Esophagus squamous epithelium (tissue), 5 donors: Measurements from ENCODE around the gene PYM1. TPM values are rescaled to one million over a fixed set of nuclear protein-coding genes. Genes with fewer than 3 reads are reported as not detected.

ENCODE experiments used
- DNase-seq: peaks from one replicate; lab custom pipeline; 2025; lab: John Stamatoyannopoulos, UW
- H3K27ac ChIP-seq, 4 donors: fragments of 200-600 bp; sonication (generic); one replicate each; pipeline ENCODE4 v1.5.1; 2016 to 2019; ENCODE audit warnings: mild to moderate bottlenecking in 1 of 4
- H3K27me3 ChIP-seq, 4 donors: fragments of 200-600 bp; sonication (generic); 1 replicate in 3 of 4; 2 replicates in 1 of 4; pipeline versions ENCODE4 v1.5.1 to v1.6.0; 2017 to 2021; ENCODE audit warnings: antibody characterized with exemption in 1 of 4
- H3K36me3 ChIP-seq, 3 donors: fragments of 200-600 bp; sonication (generic); one replicate each; pipeline ENCODE4 v1.5.1; 2016 to 2019
- H3K4me1 ChIP-seq, 3 donors: fragments of 200-600 bp; sonication (generic); one replicate each; pipeline ENCODE4 v1.5.1; 2017 to 2019
- H3K4me3 ChIP-seq, 4 donors: fragments of 200-600 bp; sonication (generic); 1 replicate in 3 of 4; 2 replicates in 1 of 4; pipeline ENCODE4 v1.5.1; 2016 to 2019; ENCODE audit warnings: mild to moderate bottlenecking in 2 of 4, moderate library complexity in 1 of 4
- H3K9me3 ChIP-seq, 3 donors: fragments of 200-600 bp; sonication (generic); one replicate each; pipeline ENCODE4 v1.5.1; 2016 to 2019
- CTCF ChIP-seq, 6 experiments: fragments of 450-650 bp in 4 of 6; fragments of 200-600 bp in 2 of 6; sonication (generic) in 2 of 6; IDR thresholded peaks; one replicate each; pipeline ENCODE4 v1.5.1; 2016 to 2019; ENCODE audit warnings: antibody characterized with exemption in 6 of 6, mild to moderate bottlenecking in 4 of 6, moderate library complexity in 4 of 6
- POLR2A ChIP-seq, 4 donors: fragments of 450-650 bp; IDR thresholded peaks; one replicate each; pipeline ENCODE4 v1.6.1; 2017; ENCODE audit warnings: antibody characterized with exemption in 4 of 4, mild to moderate bottlenecking in 4 of 4, moderate library complexity in 3 of 4
- WGBS, 2 donors: methylation state at CpG; one replicate each; pipeline ENCODE4 v1.1.5; 2018; 5-methylcytosine and 5-hydroxymethylcytosine counted together
- intact Hi-C: fragments of 100-400 bp; cut with DNase I; formaldehyde crosslinking; loops from one replicate; pipeline ENCODE4 v1.15.0; 2022
- total RNA-seq, 4 donors: library from RNA; depleted of rRNA; stranded (reverse); fragments of >200 nt; gene quantifications; one replicate each; pipeline ENCODE4 v1.1.0, GENCODE V29; 2016
- donor health status: DM: yes; HTN: yes; CAD: no.

The PYM1 gene
- total RNA-seq, 4 donors from 2014 or later = 60.7 to 107 (median 85.0) TPM

- Histone ChIP-seq H3K9me3 (no peaks in the 10 kb centered on the region), H3K36me3 (peaks cover 0 to 18% (median 0%) of the 10 kb centered on the region in 3 donors), H3K4me1 (peaks cover 9 to 30% (median 12%) of the 10 kb centered on the region in 3 donors), H3K27me3 (no peaks in the 10 kb centered on the region), H3K27ac (peak within 1 kb of the TSS; percentile 88 to 93 (median 91)), H3K4me3 (peak within 1 kb of the TSS; percentile 68 to 90 (median 82))
- intact Hi-C loops = no loop called here
- TF ChIP-seq CTCF (IDR thresholded peaks at IDR 0.05) (no peak), POLR2A (IDR thresholded peaks at IDR 0.05) (no peak)
- DNase-seq = no peak
- WGBS, 2 donors = 2 to 7% methylated on average over 4 of the region's 4 CpGs
These were observed 38.3 kb upstream of the PYM1 start, which contains the start of gene PMEL for GRCh38 chr12:55965941-55966407. TSS of gene PMEL (minus strand) at chr12:55966042. CDS start at chr12:55966011, 31 bp downstream.

DNA sequence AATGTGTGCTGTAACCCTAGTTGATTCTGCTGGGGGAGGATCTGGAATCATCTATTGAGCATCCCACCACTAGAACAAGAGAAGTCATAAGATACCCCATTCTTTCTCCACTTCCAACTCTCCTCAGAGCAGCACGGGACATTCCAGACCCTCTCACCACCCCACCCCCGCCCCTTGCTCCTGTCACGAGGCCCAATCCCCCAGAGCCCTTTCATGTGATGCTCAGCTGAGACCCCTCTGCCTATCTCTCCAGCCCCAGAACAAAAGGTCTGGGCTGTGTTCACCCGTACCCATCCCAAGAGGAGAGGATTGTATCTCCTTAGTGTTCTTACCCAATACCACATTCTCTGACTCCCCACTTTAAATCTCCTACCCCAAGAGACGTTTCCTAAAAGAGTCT, 37.5 kb upstream of the PYM1 start:
- H3K4me3 ChIP-seq = no peak overlapping the region
- 56 to 78% methylated on average over 4 of the region's 5 CpGs for WGBS, 2 donors
- H3K9me3 ChIP-seq = no peaks in the 10 kb centered on the region
- H3K36me3 ChIP-seq = peaks cover 0 to 12% (median 0%) of the 10 kb centered on the region in 3 donors
- DNase-seq = no peak
- no peak overlapping the region for H3K27ac ChIP-seq
- no peaks in the 10 kb centered on the region for H3K27me3 ChIP-seq
- peaks cover 9 to 30% (median 12%) of the 10 kb centered on the region in 3 donors for H3K4me1 ChIP-seq
- intact Hi-C loops = no loop called here
- TF ChIP-seq CTCF (IDR thresholded peaks at IDR 0.05) (no peak), POLR2A (IDR thresholded peaks at IDR 0.05) (no peak)

- intact Hi-C loops = no loop called here
- H3K4me1 ChIP-seq = peaks cover 9 to 30% (median 12%) of the 10 kb centered on the region in 3 donors
- 74 to 76% methylated on average over 2 of the region's 2 CpGs for WGBS, 2 donors
- no peak overlapping the region for H3K27ac ChIP-seq
- no peak overlapping the region for H3K4me3 ChIP-seq
- H3K36me3 ChIP-seq = peaks cover 0 to 4% (median 0%) of the 10 kb centered on the region in 3 donors
- H3K9me3 ChIP-seq = no peaks in the 10 kb centered on the region
- TF ChIP-seq POLR2A (IDR thresholded peaks at IDR 0.05) (no peak), CTCF (IDR thresholded peaks at IDR 0.05) (no peak)
- DNase-seq = no peak
- no peaks in the 10 kb centered on the region for H3K27me3 ChIP-seq
These were observed 36.1 kb upstream of the PYM1 start for GRCh38 chr12:55963760-55964159.

DNA sequence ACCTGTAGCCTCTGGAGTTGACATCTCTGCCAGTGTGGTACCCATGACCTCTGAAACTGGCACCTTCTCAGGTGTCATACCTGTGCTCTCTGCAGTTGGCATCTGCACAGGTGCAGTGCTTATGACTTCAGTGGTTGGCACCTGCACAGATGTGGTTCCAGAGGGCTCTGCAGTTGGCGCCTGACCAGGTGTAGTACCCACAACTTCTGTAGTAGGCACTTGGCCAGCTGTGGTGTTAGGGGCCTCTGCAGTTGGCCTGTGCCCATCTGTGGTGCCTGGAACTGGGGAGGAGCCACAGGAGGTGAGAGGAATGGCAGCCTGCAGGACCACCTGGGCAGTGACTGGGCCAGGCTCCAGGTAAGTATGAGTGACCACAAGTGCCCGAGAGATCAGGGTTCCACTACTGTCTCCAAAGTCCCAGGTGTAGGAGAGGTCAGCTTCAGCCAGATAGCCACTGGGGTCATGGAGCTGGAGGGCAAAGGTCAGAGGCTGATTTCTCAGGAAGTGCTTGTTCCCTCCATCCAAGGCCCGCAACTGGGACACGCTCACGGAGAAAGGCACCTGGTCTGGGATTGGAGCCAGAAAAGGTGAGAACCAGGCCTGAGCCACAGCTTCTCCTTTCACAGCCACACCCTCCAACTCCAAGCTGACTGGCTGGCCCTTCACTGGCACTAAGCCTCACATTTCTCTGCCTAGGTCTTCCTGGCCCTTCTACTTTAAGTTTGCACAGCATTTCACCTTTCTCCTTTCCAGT, 29.6 kb upstream of the PYM1 start:
- H3K36me3 ChIP-seq = peaks cover 13 to 33% (median 13%) of the 10 kb centered on the region in 3 donors
- H3K9me3 ChIP-seq = no peaks in the 10 kb centered on the region
- intact Hi-C loops = no loop called here
- peak overlapping the region; percentile 54 to 77 (median 64) for H3K27ac ChIP-seq
- 42 to 43% methylated on average over 3 to 4 of the region's 5 CpGs for WGBS, 2 donors
- peak in 1 of 4 donors; percentile 9 for TF ChIP-seq POLR2A (IDR thresholded peaks at IDR 0.05)
- no peak for TF ChIP-seq CTCF (IDR thresholded peaks at IDR 0.05)
- H3K4me1 ChIP-seq = peaks cover 12 to 46% (median 13%) of the 10 kb centered on the region in 3 donors
- H3K4me3 ChIP-seq = no peak overlapping the region
- no peaks in the 10 kb centered on the region for H3K27me3 ChIP-seq
- DNase-seq = no peak
